ENCODE measurements around the gene FAM151A.
"Not testable (repeated sequence)": the region's sequence is repeated elsewhere in the genome, so short reads cannot be mapped to it uniquely, and the experiment has no call there.

Gene FAM151A

GRCh38 chr1:54636461-54637446 is 13.4 kb upstream of the FAM151A start:
- not testable (repeated sequence) for DNase-seq

GRCh38 chr1:54635804-54636203 is 12.5 kb upstream of the FAM151A start:
- not testable (repeated sequence) for DNase-seq

- DNase-seq, result no peak
Measured at GRCh38 chr1:54627196-54627595, 3.9 kb upstream of the FAM151A start.

DNA sequence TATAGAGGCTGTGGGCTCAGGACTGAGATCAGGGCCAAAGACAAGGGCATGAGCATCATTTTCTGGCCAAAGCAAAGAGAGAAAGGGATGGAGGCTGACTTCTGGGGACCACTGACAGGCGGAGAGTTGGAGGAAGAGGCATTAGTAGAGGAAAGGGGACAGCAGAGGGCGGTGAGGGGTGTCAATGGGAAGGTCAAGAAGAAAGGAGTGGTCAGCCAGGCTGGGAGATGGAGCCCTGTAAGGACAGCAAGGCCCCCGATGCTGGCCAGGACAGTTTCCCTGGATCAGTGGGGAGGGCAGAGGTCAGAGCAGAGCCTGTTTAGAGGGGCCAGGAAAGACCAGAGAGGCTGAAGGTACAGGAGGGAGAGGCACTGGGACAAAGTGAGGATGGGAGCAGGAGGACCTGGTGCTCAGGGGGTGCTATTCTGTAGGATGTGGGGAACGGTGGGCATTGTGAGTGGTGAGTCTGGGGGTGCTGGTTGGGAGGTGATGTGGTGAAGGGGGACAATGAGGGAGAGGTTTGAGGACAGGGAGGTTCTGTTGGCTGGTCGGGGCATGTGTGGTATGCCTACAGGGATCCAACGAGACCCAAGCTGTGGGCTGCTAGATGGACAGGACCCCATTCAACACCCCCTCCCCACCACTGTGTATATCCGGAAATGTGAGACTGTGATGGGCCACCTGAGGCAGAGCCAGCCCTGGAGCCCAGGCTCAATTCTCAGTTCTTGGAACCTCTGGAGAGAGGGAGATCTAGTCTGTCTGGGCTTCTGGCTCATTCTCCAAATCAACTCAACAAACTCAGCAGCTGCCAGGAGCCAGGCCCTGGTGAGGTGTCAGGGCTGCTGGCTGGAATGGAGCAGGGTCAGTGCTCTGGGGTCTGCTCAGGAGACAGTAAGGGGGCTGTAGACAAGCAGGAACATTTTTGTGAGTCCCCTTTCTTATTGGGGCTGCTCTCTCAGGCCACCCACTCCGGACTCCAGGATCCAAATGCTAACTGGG is 1.4 kb upstream of the FAM151A start:
- DNase-seq, result no peak

DNA sequence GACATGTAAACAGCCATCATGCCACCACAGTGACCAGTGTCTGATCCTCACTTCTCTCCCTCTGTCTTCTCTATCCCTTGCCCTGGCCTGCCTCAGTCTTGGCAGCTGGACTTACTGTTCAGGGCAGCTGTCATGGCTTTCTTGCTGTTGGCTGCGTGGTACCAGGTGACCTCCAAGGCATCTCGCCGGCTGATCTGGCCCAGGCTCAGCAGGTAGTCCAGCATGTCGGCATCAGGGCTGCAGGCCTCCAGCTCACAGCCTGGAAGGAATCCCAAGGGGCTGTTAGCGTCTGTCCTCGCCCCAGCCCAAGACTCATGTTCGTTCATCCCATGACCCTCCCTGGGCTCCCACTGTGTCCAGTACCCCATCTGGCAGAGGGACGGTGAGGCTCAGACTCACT is 3.6 kb downstream of the FAM151A start:
- no peak for DNase-seq

DNA sequence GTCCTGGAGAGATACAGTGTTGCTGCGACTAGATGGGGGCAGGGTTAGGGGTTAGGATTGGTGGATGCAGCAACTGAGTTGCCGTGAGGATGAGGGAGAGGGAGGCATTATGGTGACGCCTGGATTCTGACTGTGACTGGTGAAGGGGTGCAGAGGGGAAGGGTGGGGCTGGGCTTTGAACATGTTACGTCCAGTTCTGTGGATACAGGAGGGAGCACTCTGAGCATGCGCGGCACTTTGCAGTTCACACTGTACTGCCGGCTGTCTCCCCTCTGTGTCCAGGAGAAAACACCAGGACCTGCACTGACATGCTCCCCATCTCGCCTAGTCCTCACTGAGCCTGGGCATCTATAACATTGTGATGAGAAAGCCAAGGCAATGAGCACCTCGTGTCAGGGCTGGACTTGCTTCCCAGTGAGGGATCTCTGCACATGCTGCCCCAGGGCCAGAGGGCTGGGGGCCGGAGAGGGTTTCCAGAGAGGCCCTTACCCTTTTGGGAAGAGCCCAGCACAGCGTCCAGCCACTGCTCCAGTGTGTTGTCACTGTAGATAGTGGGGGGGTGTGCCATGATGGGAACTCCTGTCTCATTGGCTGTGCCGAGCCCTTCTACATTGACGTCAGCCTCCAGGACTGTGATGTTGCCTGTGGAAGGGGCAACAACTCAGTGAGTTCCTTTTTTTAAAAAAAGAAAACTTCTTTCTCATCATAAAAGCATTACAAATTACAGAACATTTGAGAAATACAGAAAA is 7.6 kb downstream of the FAM151A start:
- no peak for DNase-seq

DNA sequence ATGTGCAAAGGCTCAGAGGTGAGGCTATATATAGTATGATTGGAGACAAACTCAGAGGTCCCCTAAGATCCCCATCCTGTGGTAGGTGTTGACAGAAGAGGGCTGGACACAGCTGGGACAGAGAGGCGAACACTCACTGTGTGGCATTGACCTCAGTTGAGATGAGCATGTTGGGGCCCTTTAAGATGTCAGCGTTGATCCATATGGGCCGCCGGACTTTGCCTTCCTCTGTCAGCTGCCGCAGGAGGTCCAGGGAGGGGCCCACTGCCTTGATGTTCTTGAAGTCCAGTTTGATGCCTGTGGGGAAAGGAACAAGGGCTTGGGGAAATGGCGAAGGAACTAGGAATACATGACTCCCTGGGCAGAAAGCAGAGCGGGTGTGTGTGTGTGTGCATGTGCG is 8.8 kb downstream of the FAM151A start:
- DNase-seq, result no peak

- DNase-seq, result no peak
Measured at GRCh38 chr1:54614024-54614423, 9.3 kb downstream of the FAM151A start.

DNA sequence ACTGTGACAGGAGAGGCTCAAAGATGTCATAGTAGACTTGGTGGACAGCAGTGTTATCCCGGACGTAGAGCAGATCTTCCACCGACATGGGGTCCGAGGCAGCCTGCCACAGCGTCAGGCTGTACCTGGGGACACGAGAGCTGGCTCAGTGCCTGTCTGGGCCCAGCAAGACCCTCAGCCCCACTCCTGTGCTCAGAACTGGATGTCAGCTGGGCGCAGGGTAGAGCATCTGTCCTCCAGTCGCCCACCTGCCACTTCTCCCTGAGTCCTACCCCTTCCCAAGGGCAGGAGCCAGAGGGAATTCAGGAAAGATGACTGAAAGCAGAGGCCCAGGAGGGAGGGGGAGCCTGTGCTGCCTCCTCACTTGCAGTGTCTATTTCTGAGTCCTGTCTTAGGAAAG is 11.7 kb downstream of the FAM151A start:
- DNase-seq, result no peak

- no peak for DNase-seq
Measured at GRCh38 chr1:54610601-54611580, 12.4 kb downstream of the FAM151A start.

- no peak for DNase-seq
Measured at GRCh38 chr1:54610048-54610447, 13.3 kb downstream of the FAM151A start.

DNA sequence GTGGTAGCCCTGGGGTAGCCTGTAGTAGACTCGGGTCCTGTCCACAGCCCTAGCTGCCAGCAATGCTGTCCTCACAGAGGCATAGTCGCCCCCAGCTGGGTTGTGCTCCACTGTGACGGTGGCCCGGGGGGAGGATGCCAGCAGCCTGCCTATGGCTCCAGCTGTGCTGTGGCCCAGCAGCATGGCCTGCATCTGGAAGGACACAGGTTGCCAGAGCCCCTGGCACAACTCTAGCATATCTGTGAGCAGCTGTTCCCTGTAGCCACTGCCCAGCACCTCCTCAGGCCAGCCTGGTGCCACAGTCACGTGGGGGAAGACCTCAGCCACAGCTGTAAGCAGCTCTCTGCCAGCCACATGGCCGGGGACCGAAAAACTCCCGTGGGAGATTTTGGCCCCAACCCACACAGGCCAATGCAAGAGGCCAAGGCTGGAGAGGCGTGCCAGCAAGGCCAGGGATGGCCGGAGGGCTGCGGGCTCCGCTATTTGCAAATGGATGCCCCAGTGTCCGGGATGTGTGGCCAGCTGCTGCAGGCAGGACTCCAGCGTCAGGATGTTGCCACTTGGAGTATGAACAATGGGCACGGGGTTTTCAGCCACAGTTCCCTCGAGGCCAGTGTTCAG is 13.9 kb downstream of the FAM151A start:
- no peak for DNase-seq

GRCh38 chr1:54608566-54609230 is 14.6 kb downstream of the FAM151A start:
- no peak for DNase-seq

- DNase-seq, result no peak
Measured at GRCh38 chr1:54607821-54608565, 15.3 kb downstream of the FAM151A start.

GRCh38 chr1:54606990-54607325 is 16.4 kb downstream of the FAM151A start:
- DNase-seq, result no peak

- DNase-seq, result no peak
Measured at GRCh38 chr1:54606096-54606989, 17.0 kb downstream of the FAM151A start.

- no peak for DNase-seq
Measured at GRCh38 chr1:54604572-54605370, 18.6 kb downstream of the FAM151A start.

DNA sequence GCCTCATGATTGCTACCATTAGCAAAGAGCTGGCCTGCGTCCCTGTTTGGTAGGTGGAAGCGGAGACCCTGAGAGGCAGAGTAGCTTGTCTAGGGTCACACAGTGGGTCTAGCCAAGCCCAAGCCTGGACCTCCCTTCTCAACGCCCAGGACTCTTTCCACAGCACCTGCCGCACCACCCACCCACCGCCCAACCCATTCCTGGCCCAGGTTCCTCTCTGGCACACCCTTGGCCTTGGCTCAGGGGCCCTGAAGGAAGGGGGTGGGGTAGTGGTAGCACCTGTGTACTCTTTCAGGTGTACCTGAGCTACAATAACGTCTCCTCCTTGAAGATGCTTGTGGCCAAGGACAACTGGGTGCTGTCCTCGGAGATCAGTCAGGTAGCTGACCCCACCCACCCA is 19.3 kb downstream of the FAM151A start:
- DNase-seq, result no peak
